Stimulated activated CD4-positive, alpha-beta T cell treated with anti-CD3 and anti-CD28 coated beads, TNF-alpha, amount 100 ng/mL, for 24 hours (primary cell): ENCODE measurements around the gene TK2.
"Not testable (repeated sequence)": the region's sequence is repeated elsewhere in the genome, so short reads cannot be mapped to it uniquely, and the experiment has no call there.

Experiments used
- DNase-seq, 3 experiments: peaks; one replicate each; pipeline ENCODE4 v3.0.0-alpha.2; 2020; ENCODE audit warnings: low read depth in 3 of 3

The TK2 gene

GRCh38 chr16:66503030-66503429 is 46.9 kb downstream of the TK2 start:
- no peak for DNase-seq

- no peak for DNase-seq
These were observed 47.7 kb downstream of the TK2 start for GRCh38 chr16:66502020-66502913.

- not testable (repeated sequence) for DNase-seq
These were observed 48.4 kb downstream of the TK2 start for GRCh38 chr16:66501563-66501962.

GRCh38 chr16:66497921-66498320 is 52.0 kb downstream of the TK2 start:
- not testable (repeated sequence) for DNase-seq

- DNase-seq, result not testable (repeated sequence)
These were observed 53.7 kb downstream of the TK2 start for GRCh38 chr16:66496226-66496625.

- DNase-seq, result no peak
These were observed 54.5 kb downstream of the TK2 start for GRCh38 chr16:66495440-66495839.

- DNase-seq, result no peak
These were observed 55.0 kb downstream of the TK2 start for GRCh38 chr16:66494916-66495315.

- DNase-seq, result no peak
These were observed 56.2 kb downstream of the TK2 start for GRCh38 chr16:66493490-66494401.

- no peak for DNase-seq
These were observed 58.2 kb downstream of the TK2 start for GRCh38 chr16:66491716-66492064.

- DNase-seq, result no peak
These were observed 58.9 kb downstream of the TK2 start for GRCh38 chr16:66490774-66491715.

- no peak for DNase-seq
These were observed 60.1 kb downstream of the TK2 start for GRCh38 chr16:66489818-66490217.

- no peak for DNase-seq
These were observed 60.5 kb downstream of the TK2 start for GRCh38 chr16:66489385-66489784.

GRCh38 chr16:66488505-66488904 is 61.4 kb downstream of the TK2 start:
- no peak for DNase-seq

GRCh38 chr16:66487580-66488275 is 62.2 kb downstream of the TK2 start:
- no peak for DNase-seq

- DNase-seq, result no peak
These were observed 62.9 kb downstream of the TK2 start for GRCh38 chr16:66486773-66487579.

GRCh38 chr16:66486199-66486772 is 63.6 kb downstream of the TK2 start:
- DNase-seq, result no peak

GRCh38 chr16:66485376-66485775 is 64.5 kb downstream of the TK2 start:
- DNase-seq, result no peak

GRCh38 chr16:66484453-66485213 is 65.3 kb downstream of the TK2 start:
- no peak for DNase-seq
